K562 (cell line): ENCODE measurements around the gene NEK1. TPM values are rescaled to one million over a fixed set of nuclear protein-coding genes. Genes with fewer than 3 reads are reported as not detected.
A peak's percentile ranks its signal among the peaks of the same experiment; 100 is the strongest.

ENCODE experiments used
- ADNP ChIP-seq: fragments of 200-800 bp; sonication (Bioruptor generic); IDR thresholded peaks from 2 replicates; pipeline ENCODE4 v1.6.1; 2016; ENCODE audit warnings: missing genetic modification characterization, missing compliant biosample characterization
- BRCA1 ChIP-seq, 2 experiments: fragments of 450-650 bp in 1 of 2; sonication (generic) in 1 of 2; formaldehyde crosslinking in 1 of 2; IDR thresholded peaks; 2 replicates each; pipeline versions ENCODE4 v1.5.0 to v1.6.1; 2017 to 2020; ENCODE audit warnings: mild to moderate bottlenecking in 1 of 2, missing genetic modification reagents in 1 of 2
- CBFA2T3 ChIP-seq: fragments of 450-650 bp; IDR thresholded peaks from 2 replicates; pipeline ENCODE4 v1.6.1; 2017
- CBFB ChIP-seq: sonication (generic); formaldehyde crosslinking; IDR thresholded peaks from 2 replicates; pipeline ENCODE4 v1.4.0; 2020; ENCODE audit warnings: mild to moderate bottlenecking, missing genetic modification reagents
- DDX20 ChIP-seq: fragments of 450-650 bp; IDR thresholded peaks from 2 replicates; pipeline ENCODE4 v1.6.1; 2016; ENCODE audit warnings: missing genetic modification characterization, low read depth, mild to moderate bottlenecking, missing compliant biosample characterization, moderate library complexity
- NBN ChIP-seq: fragments of 450-650 bp; IDR thresholded peaks from 2 replicates; pipeline ENCODE4 v1.6.1; 2016; ENCODE audit warnings: low read depth, mild to moderate bottlenecking
- NR3C1 ChIP-seq: sonication (generic); formaldehyde crosslinking; IDR thresholded peaks from 2 replicates; pipeline ENCODE4 v1.8.1; 2022; ENCODE audit warnings: missing genetic modification reagents
- PHF8 ChIP-seq: fragments of 200-600 bp; sonication (generic); IDR thresholded peaks from 2 replicates; pipeline ENCODE4 v1.6.1; 2012; ENCODE audit warnings: mixed run types, mild to moderate bottlenecking, inconsistent platforms, low read length, moderate library complexity, borderline replicate concordance
- PTRF ChIP-seq: fragments of 450-650 bp; IDR thresholded peaks from 2 replicates; pipeline ENCODE4 v1.6.1; 2016; ENCODE audit warnings: mild to moderate bottlenecking, missing genetic modification characterization, missing compliant biosample characterization
- SIN3B ChIP-seq: fragments of 450-650 bp; IDR thresholded peaks from 2 replicates; pipeline ENCODE4 v1.6.1; 2017; ENCODE audit warnings: low read depth, mild to moderate bottlenecking, moderate library complexity
- ZBTB8A ChIP-seq: fragments of 450-650 bp; IDR thresholded peaks from 2 replicates; pipeline ENCODE4 v1.6.1; 2018; ENCODE audit warnings: mild to moderate bottlenecking, moderate library complexity; ENCODE audit not compliant: partially characterized antibody
- ZNF174 ChIP-seq: fragments of 250-450 bp; sonication (Bioruptor Pico); IDR thresholded peaks from 2 replicates; pipeline ENCODE4 v1.4.0; 2020; ENCODE audit warnings: mild to moderate bottlenecking
- ZNF24 ChIP-seq: fragments of 450-650 bp; IDR thresholded peaks from 2 replicates; pipeline ENCODE4 v1.6.1; 2016
- ZNF512 ChIP-seq: IDR thresholded peaks from 2 replicates; pipeline ENCODE4 v1.6.1; 2016; ENCODE audit warnings: missing genetic modification characterization, missing compliant biosample characterization
- ZNF780A ChIP-seq: fragments of 250-450 bp; sonication (Bioruptor Pico); IDR thresholded peaks from 2 replicates; pipeline ENCODE4 v1.5.0; 2021; ENCODE audit warnings: mild to moderate bottlenecking
- ZNF830 ChIP-seq: fragments of 250-450 bp; sonication (Bioruptor Pico); IDR thresholded peaks from 2 replicates; pipeline ENCODE4 v1.5.0; 2021; ENCODE audit warnings: mild to moderate bottlenecking
- polyA plus RNA-seq, 8 experiments: library from polyadenylated mRNA; depleted of rRNA in 4 of 8; stranded (reverse) in 5 of 8; unstranded in 3 of 8; fragments of >200 nt; fragmentation: Nextera tagmentation in 2 of 8; fragmentation: Illumina TruSeq in 1 of 8; extraction: Ambion mirVana in 2 of 8; extraction: Trizol in 1 of 8; gene quantifications; 2 replicates each; pipeline versions ENCODE4 v1.2.1 to v1.2.3, GENCODE V29; 2011 to 2014; ENCODE audit warnings: inconsistent platforms in 1 of 8, missing spikeins in 1 of 8
- total RNA-seq, 7 experiments: library from RNA; depleted of rRNA in 6 of 7; stranded (reverse); fragments of >200 nt in 6 of 7; fragmentation: Illumina TruSeq in 2 of 7; extraction: Trizol in 2 of 7; gene quantifications; 2 replicates each; pipeline versions ENCODE4 v1.2.1 to v1.2.3, GENCODE V29; 2011 to 2021; ENCODE audit warnings: low replicate concordance in 1 of 7
- TF ChIP-seq, protein P1 (sequence below): fragments of 450-650 bp; IDR thresholded peaks from 2 replicates; pipeline ENCODE4 v1.6.1; 2018; ENCODE audit warnings: mild to moderate bottlenecking, low read depth; ENCODE audit not compliant: partially characterized antibody
- TF ChIP-seq, protein P2 (sequence below): fragments of 200-800 bp; sonication (Bioruptor generic); IDR thresholded peaks from 2 replicates; pipeline ENCODE4 v1.6.1; 2017; ENCODE audit warnings: missing genetic modification characterization, missing compliant biosample characterization
- TF ChIP-seq, protein P3 (sequence below): sonication (generic); formaldehyde crosslinking; IDR thresholded peaks from 2 replicates; pipeline ENCODE4 v1.8.0; 2022; ENCODE audit warnings: missing genetic modification reagents, mild to moderate bottlenecking, moderate library complexity, borderline replicate concordance

The NEK1 gene
- total and polyA plus RNA-seq, 9 of the 15 experiments (the other 6 are each of a cell fraction or from before 2014, with no cell fraction given) = 6.2 to 15.7 (median 10.3) TPM

- TF ChIP-seq NR3C1 (CRISPR knock-in tag) (no peak), PHF8 (no peak), ZNF174 (CRISPR knock-in tag) (no peak), PTRF (tag) (no peak), DDX20 (no peak), SIN3B (no peak), ZNF24 (no peak), BRCA1 (IDR thresholded peaks at IDR 0.05) (no peak), BRCA1 (CRISPR knock-in tag; IDR thresholded peaks at IDR 0.05) (no peak), ZNF830 (CRISPR knock-in tag) (no peak), ZNF780A (CRISPR knock-in tag) (no peak), CBFA2T3 (peak; percentile 98), ZNF512 (no peak), ZBTB8A (no peak), CBFB (CRISPR knock-in tag) (no peak), NBN (no peak), ADNP (tag) (peak; percentile 99)
- TF ChIP-seq, protein P1, sequence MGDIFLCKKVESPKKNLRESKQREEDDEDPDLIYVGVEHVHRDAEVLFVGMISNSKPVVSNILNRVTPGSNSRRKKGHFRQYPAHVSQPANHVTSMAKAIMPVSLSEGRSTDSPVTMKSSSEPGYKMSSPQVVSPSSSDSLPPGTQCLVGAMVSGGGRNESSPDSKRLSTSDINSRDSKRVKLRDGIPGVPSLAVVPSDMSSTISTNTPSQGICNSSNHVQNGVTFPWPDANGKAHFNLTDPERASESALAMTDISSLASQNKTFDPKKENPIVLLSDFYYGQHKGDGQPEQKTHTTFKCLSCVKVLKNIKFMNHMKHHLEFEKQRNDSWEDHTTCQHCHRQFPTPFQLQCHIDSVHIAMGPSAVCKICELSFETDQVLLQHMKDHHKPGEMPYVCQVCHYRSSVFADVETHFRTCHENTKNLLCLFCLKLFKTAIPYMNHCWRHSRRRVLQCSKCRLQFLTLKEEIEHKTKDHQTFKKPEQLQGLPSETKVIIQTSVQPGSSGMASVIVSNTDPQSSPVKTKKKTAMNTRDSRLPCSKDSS = no peak
- TF ChIP-seq, protein P2, sequence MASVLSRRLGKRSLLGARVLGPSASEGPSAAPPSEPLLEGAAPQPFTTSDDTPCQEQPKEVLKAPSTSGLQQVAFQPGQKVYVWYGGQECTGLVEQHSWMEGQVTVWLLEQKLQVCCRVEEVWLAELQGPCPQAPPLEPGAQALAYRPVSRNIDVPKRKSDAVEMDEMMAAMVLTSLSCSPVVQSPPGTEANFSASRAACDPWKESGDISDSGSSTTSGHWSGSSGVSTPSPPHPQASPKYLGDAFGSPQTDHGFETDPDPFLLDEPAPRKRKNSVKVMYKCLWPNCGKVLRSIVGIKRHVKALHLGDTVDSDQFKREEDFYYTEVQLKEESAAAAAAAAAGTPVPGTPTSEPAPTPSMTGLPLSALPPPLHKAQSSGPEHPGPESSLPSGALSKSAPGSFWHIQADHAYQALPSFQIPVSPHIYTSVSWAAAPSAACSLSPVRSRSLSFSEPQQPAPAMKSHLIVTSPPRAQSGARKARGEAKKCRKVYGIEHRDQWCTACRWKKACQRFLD (CRISPR knock-in tag) = peak; percentile 74; the same call in 1 of the 2 replicates
- TF ChIP-seq, protein P3, sequence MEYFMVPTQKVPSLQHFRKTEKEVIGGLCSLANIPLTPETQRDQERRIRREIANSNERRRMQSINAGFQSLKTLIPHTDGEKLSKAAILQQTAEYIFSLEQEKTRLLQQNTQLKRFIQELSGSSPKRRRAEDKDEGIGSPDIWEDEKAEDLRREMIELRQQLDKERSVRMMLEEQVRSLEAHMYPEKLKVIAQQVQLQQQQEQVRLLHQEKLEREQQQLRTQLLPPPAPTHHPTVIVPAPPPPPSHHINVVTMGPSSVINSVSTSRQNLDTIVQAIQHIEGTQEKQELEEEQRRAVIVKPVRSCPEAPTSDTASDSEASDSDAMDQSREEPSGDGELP (CRISPR knock-in tag) = no peak
Observed at GRCh38 chr4:169626331-169627282, 14.2 kb upstream of the NEK1 start (continued).
